H1 (cell line): ENCODE measurements around the gene ADGRB3. TPM values are rescaled to one million over a fixed set of nuclear protein-coding genes. Genes with fewer than 3 reads are reported as not detected.

Source experiments
- CTCF ChIA-PET: fragments of 300-600 bp; sonication (Branson Sonifier 250); formaldehyde crosslinking; loops from one replicate; lab custom pipeline; 2021; ENCODE audit not compliant: partially characterized antibody; lab: Charles Lee
- POLR2A ChIA-PET: fragments of 300-600 bp; sonication (Branson Sonifier 250); formaldehyde crosslinking; loops from one replicate; lab custom pipeline; 2021; ENCODE audit warnings: inconsistent platforms; ENCODE audit not compliant: partially characterized antibody; lab: Charles Lee
- DNase-seq, 2 experiments: peaks; one replicate each; pipeline versions ENCODE4 v3.0.0 to v3.0.0-alpha.2; 2010 to 2022; ENCODE audit warnings: low spot score in 2 of 2, low read depth in 1 of 2, mixed read lengths in 1 of 2
- FAIRE-seq: peaks from 2 replicates; lab custom pipeline; 2011; peaks lifted over from hg19 to GRCh38; lab: Jason Lieb, UNC
- H2AFZ ChIP-seq: 2 replicates; pipeline ENCODE4 v1.8.1; 2012; ENCODE audit warnings: low read length, inconsistent platforms
- H2AK5ac ChIP-seq: 2 replicates; pipeline ENCODE4 v1.6.1; 2013; ENCODE audit warnings: low read depth, low read length
- H2BK120ac ChIP-seq: replicated peaks from 2 replicates; pipeline ENCODE3; 2013; ENCODE audit warnings: low read depth, low read length, inconsistent platforms
- H2BK12ac ChIP-seq: 2 replicates; pipeline ENCODE4 v1.6.1; 2013; ENCODE audit warnings: low read depth, low read length
- H2BK15ac ChIP-seq: 2 replicates; pipeline ENCODE4 v1.6.1; 2013; ENCODE audit warnings: low read length
- H2BK20ac ChIP-seq: 2 replicates; pipeline ENCODE4 v1.6.1; 2013; ENCODE audit warnings: low read length
- H2BK5ac ChIP-seq: 2 replicates; pipeline ENCODE4 v1.6.1; 2013; ENCODE audit warnings: low read depth, low read length
- H3K14ac ChIP-seq: 2 replicates; pipeline ENCODE4 v1.6.1; 2013; ENCODE audit warnings: inconsistent platforms; ENCODE audit not compliant: insufficient read length
- H3K18ac ChIP-seq: 2 replicates; pipeline ENCODE4 v1.6.1; 2013; ENCODE audit warnings: low read length; ENCODE audit errors: extremely low read depth
- H3K23ac ChIP-seq: 2 replicates; pipeline ENCODE4 v1.6.1; 2013; ENCODE audit warnings: inconsistent platforms; ENCODE audit not compliant: insufficient read length
- H3K23me2 ChIP-seq: 2 replicates; pipeline ENCODE4 v1.6.1; 2013; ENCODE audit warnings: low read depth, low read length
- H3K27ac ChIP-seq: 2 replicates; pipeline ENCODE4 v1.6.1; 2011; ENCODE audit warnings: low read depth, low read length, inconsistent platforms
- H3K27me3 ChIP-seq, 4 experiments: replicated peaks in 1 of 4; 1 replicate in 1 of 4; 2 replicates in 3 of 4; pipeline versions ENCODE4 v1.6.1 to v1.8.1; 2011 to 2013; ENCODE audit warnings: low read length in 3 of 4, mild to moderate bottlenecking in 3 of 4, inconsistent platforms in 2 of 4, mixed read lengths in 2 of 4, moderate library complexity in 1 of 4; ENCODE audit not compliant: control insufficient read depth in 3 of 4, insufficient read depth in 3 of 4; ENCODE audit errors: extremely low read depth in 1 of 4
- H3K36me3 ChIP-seq, 4 experiments: 2 replicates each; pipeline versions ENCODE4 v1.6.1 to v1.8.1; 2011 to 2013; ENCODE audit warnings: mild to moderate bottlenecking in 4 of 4, low read length in 3 of 4, moderate library complexity in 2 of 4, control low read depth in 1 of 4, inconsistent platforms in 1 of 4; ENCODE audit not compliant: insufficient read depth in 4 of 4, control insufficient read depth in 2 of 4
- H3K4ac ChIP-seq: replicated peaks from 2 replicates; pipeline ENCODE3; 2013; ENCODE audit warnings: low read length, low read depth, mixed read lengths, inconsistent platforms; ENCODE audit not compliant: insufficient read length
- H3K4me1 ChIP-seq, 4 experiments: replicated peaks in 1 of 4; 1 replicate in 1 of 4; 2 replicates in 3 of 4; pipeline versions ENCODE4 v1.6.1 to v1.8.1; 2011 to 2013; ENCODE audit warnings: low read length in 3 of 4, inconsistent platforms in 2 of 4, mixed read lengths in 1 of 4; ENCODE audit not compliant: insufficient read depth in 4 of 4, control insufficient read depth in 3 of 4
- H3K4me2 ChIP-seq, 2 experiments: 2 replicates each; pipeline versions ENCODE4 v1.6.1 to v1.8.1; 2011 to 2013; ENCODE audit warnings: low read depth in 2 of 2, low read length in 2 of 2, control low read depth in 1 of 2, inconsistent platforms in 1 of 2, mild to moderate bottlenecking in 1 of 2; ENCODE audit not compliant: insufficient read depth in 1 of 2
- H3K4me3 ChIP-seq, 4 experiments: fragments of 200-600, 300-600 bp in 1 of 4; sonication (generic), shearing (Covaris generic), sonication (Bioruptor Twin) in 1 of 4; 2 replicates each; pipeline versions ENCODE4 v1.5.1 to v1.8.1; 2011 to 2016; ENCODE audit warnings: low read length in 4 of 4, low read depth in 3 of 4, control low read depth in 2 of 4, inconsistent platforms in 2 of 4, mild to moderate bottlenecking in 2 of 4, mixed read lengths in 1 of 4, moderate library complexity in 1 of 4; ENCODE audit not compliant: insufficient read depth in 2 of 4; ENCODE audit errors: extremely low read depth in 1 of 4
- H3K56ac ChIP-seq: replicated peaks from 2 replicates; pipeline ENCODE3; 2013; ENCODE audit warnings: low read depth, mild to moderate bottlenecking, mixed read lengths, low read length, inconsistent platforms; ENCODE audit not compliant: insufficient read length
- H3K79me1 ChIP-seq: 2 replicates; pipeline ENCODE4 v1.6.1; 2013; ENCODE audit warnings: low read depth, low read length, control low read depth
- H3K79me2 ChIP-seq, 2 experiments: 2 replicates each; pipeline versions ENCODE4 v1.6.1 to v1.8.1; 2012 to 2013; ENCODE audit warnings: low read length in 2 of 2, mild to moderate bottlenecking in 2 of 2, inconsistent platforms in 1 of 2; ENCODE audit not compliant: insufficient read depth in 2 of 2, control insufficient read depth in 1 of 2
- H3K9ac ChIP-seq, 4 experiments: replicated peaks in 1 of 4; 1 replicate in 1 of 4; 2 replicates in 3 of 4; pipeline versions ENCODE4 v1.6.1 to v1.8.1; 2011 to 2013; ENCODE audit warnings: low read depth in 3 of 4, low read length in 3 of 4, control low read depth in 2 of 4, mild to moderate bottlenecking in 2 of 4, moderate library complexity in 2 of 4, inconsistent platforms in 1 of 4; ENCODE audit errors: extremely low read depth in 1 of 4
- H3K9me3 ChIP-seq, 2 experiments: 2 replicates each; pipeline versions ENCODE4 v1.6.1 to v1.8.1; 2012 to 2013; ENCODE audit warnings: mild to moderate bottlenecking in 2 of 2, moderate library complexity in 2 of 2, control low read depth in 1 of 2, inconsistent platforms in 1 of 2, low read depth in 1 of 2, low read length in 1 of 2, mixed read lengths in 1 of 2; ENCODE audit not compliant: insufficient read depth in 2 of 2
- H4K20me1 ChIP-seq, 2 experiments: replicated peaks in 1 of 2; 2 replicates each; pipeline versions ENCODE3 to v1.8.1; 2011 to 2013; ENCODE audit warnings: inconsistent platforms in 2 of 2, low read length in 2 of 2, mild to moderate bottlenecking in 1 of 2; ENCODE audit not compliant: insufficient read depth in 2 of 2, control insufficient read depth in 1 of 2
- H4K5ac ChIP-seq: 2 replicates; pipeline ENCODE4 v1.6.1; 2013; ENCODE audit warnings: low read length, low read depth, mixed read lengths, inconsistent platforms; ENCODE audit not compliant: insufficient read length
- H4K8ac ChIP-seq: 2 replicates; pipeline ENCODE4 v1.8.0; 2013; ENCODE audit warnings: mild to moderate bottlenecking, moderate library complexity, low read length, inconsistent platforms; ENCODE audit not compliant: insufficient read depth; ENCODE audit errors: extremely low read depth
- H4K91ac ChIP-seq: replicated peaks from 2 replicates; pipeline ENCODE3; 2013; ENCODE audit warnings: low read length, mixed read lengths, inconsistent platforms; ENCODE audit not compliant: insufficient read length
- CBX8 ChIP-seq: fragments of 300-800, 300-1000 bp; sonication (generic); IDR thresholded peaks from 2 replicates; pipeline ENCODE4 v1.7.1; 2016; ENCODE audit warnings: low read depth, low read length, borderline replicate concordance
- CTBP2 ChIP-seq: IDR thresholded peaks from 2 replicates; pipeline ENCODE4 v1.7.0; 2011; ENCODE audit warnings: borderline replicate concordance, mild to moderate bottlenecking, moderate library complexity, mixed read lengths, low read length; ENCODE audit not compliant: insufficient read depth, insufficient read length
- EGR1 ChIP-seq: IDR thresholded peaks from 2 replicates; pipeline ENCODE4 v1.6.1; 2011; ENCODE audit warnings: low read depth, low read length, borderline replicate concordance
- TAF1 ChIP-seq: IDR thresholded peaks from 2 replicates; pipeline ENCODE4 v1.6.1; 2011; ENCODE audit warnings: mild to moderate bottlenecking, low read depth, low read length
- TEAD4 ChIP-seq: IDR thresholded peaks from 2 replicates; pipeline ENCODE4 v1.6.1; 2012; ENCODE audit warnings: low read depth, low read length, inconsistent platforms, mixed read lengths
- ZNF274 ChIP-seq: IDR thresholded peaks from 2 replicates; pipeline ENCODE4 v1.7.0; 2012; ENCODE audit warnings: low read length, borderline replicate concordance; ENCODE audit errors: extremely low read depth
- polyA plus RNA-seq, 7 experiments: library from polyadenylated mRNA; depleted of rRNA in 3 of 7; stranded (reverse) in 5 of 7; unstranded in 2 of 7; fragments of >200 nt in 5 of 7; fragments of 200-250 nt in 2 of 7; gene quantifications; 1 replicate in 5 of 7; 2 replicates in 1 of 7; 4 replicates in 1 of 7; pipeline versions ENCODE4 v1.2.1 to v1.2.3, GENCODE V29; 2011 to 2013; ENCODE audit warnings: missing spikeins in 2 of 7, mixed read lengths in 2 of 7
- total RNA-seq: library from RNA; stranded (reverse); fragmentation: NEBNext Ultra II Directional; extraction: Animal tissue kit (Norgen Biotek cat#: 25700); gene quantifications from 2 replicates; pipeline ENCODE4 v1.2.1, GENCODE V29; 2021

Gene ADGRB3
- total and polyA plus RNA-seq, 2 of the 8 experiments (the other 6 are each of a cell fraction or from before 2014, with no cell fraction given) = 0.35 to 1.2 TPM

DNA sequence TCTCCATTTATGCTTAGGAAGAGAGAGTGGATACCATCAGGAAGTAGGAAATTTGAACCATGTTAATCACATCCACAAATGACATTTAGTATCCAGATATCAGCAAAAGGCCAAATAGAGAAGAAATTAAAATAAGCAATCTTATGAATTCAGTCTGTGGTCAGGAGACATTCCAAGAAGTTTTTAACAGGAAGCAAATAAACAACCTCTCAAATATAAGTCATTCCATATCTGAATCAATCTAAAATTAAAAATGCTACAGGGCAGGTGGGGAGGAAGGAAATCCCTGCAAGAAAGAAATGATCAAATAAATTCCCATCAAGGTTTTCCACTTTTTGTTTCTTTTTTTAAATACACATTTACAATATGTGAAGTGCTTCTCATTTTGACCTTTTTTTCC lies 641.1 kb downstream of the ADGRB3 start:
- Histone ChIP-seq H2AFZ (no peak overlapping the region), H4K8ac (no peak overlapping the region), H4K20me1 (no peaks in the 10 kb centered on the region), H2BK20ac (no peak overlapping the region), H4K5ac (no peak overlapping the region), H3K27ac (no peak overlapping the region), H3K18ac (no peak overlapping the region), H3K4me3 (no peak overlapping the region), H3K79me1 (no peaks in the 10 kb centered on the region), H2BK12ac (no peak overlapping the region), H2BK120ac (no peak overlapping the region), H3K9ac (no peak overlapping the region), H4K91ac (no peak overlapping the region), H3K56ac (no peak overlapping the region), H3K14ac (no peak overlapping the region), H3K27me3 (no peaks in the 10 kb centered on the region), H2BK15ac (no peak overlapping the region), H3K23ac (no peak overlapping the region), H3K4me2 (no peak overlapping the region), H3K36me3 (no peaks in the 10 kb centered on the region; a peak in 1 of 8 replicates), H3K4me1 (no peaks in the 10 kb centered on the region; a peak in 1 of 7 replicates), H2AK5ac (no peak overlapping the region), H3K4ac (no peak overlapping the region), H3K9me3 (no peaks in the 10 kb centered on the region), H3K79me2 (no peaks in the 10 kb centered on the region), H2BK5ac (no peak overlapping the region), H3K23me2 (no peaks in the 10 kb centered on the region)
- no peak for DNase-seq
- no peak for FAIRE-seq
- CTCF ChIA-PET = no interaction called here
- POLR2A ChIA-PET = no interaction called here
- no peak for TF ChIP-seq CTBP2
- TF ChIP-seq TEAD4 = no peak
- no peak for TF ChIP-seq ZNF274
- TF ChIP-seq CBX8 = no peak
- TF ChIP-seq TAF1 = no peak
- TF ChIP-seq EGR1 = no peak
